Activated T-helper 17 cell treated with anti-CD3 and anti-CD28 coated beads, Interleukin-2, amount 50 U/mL, for 72 hours (primary cell): ENCODE results near the gene NAGA. TPM values are rescaled to one million over a fixed set of nuclear protein-coding genes. Genes with fewer than 3 reads are reported as not detected.

Source experiments
- ATAC-seq: fragments of 150-1000 bp; cut with Tn5 transposase; replicated peaks from 2 replicates; pipeline ENCODE4 v1.10.0; 2021; ENCODE audit warnings: mild to moderate bottlenecking, moderate library complexity
- H3K27ac Mint-ChIP-seq: one replicate; pipeline ENCODE4 v1.8.0; 2022; ENCODE audit warnings: mixed read lengths
- H3K27me3 Mint-ChIP-seq: one replicate; pipeline ENCODE4 v1.8.0; 2022; ENCODE audit warnings: mixed read lengths
- H3K36me3 Mint-ChIP-seq: one replicate; pipeline ENCODE4 v1.8.0; 2022; ENCODE audit warnings: low read depth, mild to moderate bottlenecking, mixed read lengths
- H3K4me1 Mint-ChIP-seq: one replicate; pipeline ENCODE4 v1.8.0; 2022; ENCODE audit warnings: mixed read lengths
- H3K4me3 Mint-ChIP-seq: one replicate; pipeline ENCODE4 v1.8.0; 2022; ENCODE audit warnings: mild to moderate bottlenecking, mixed read lengths
- H3K9me3 Mint-ChIP-seq: one replicate; pipeline ENCODE4 v1.8.0; 2022; ENCODE audit warnings: mixed read lengths
- total RNA-seq, 2 donors: library from RNA; stranded (reverse); gene quantifications; one replicate each; pipeline ENCODE4 v1.2.3, GENCODE V29; 2022

The NAGA gene
- total RNA-seq, 2 donors from 2014 or later, result 30.7 to 34.8 TPM

- Mint-ChIP-seq H3K27me3 (no peaks in the 10 kb centered on the region), H3K4me3 (no peak overlapping the region), H3K36me3 (no peaks in the 10 kb centered on the region), H3K27ac (no peak overlapping the region), H3K4me1 (peaks cover 10% of the 10 kb centered on the region), H3K9me3 (no peaks in the 10 kb centered on the region)
- no peak for ATAC-seq
Measured at GRCh38 chr22:42035256-42035655, 35.4 kb downstream of the NAGA start.

- peaks cover 12% of the 10 kb centered on the region for H3K4me1 Mint-ChIP-seq
- no peaks in the 10 kb centered on the region for H3K27me3 Mint-ChIP-seq
- H3K4me3 Mint-ChIP-seq, result no peak overlapping the region
- no peak for ATAC-seq
- H3K36me3 Mint-ChIP-seq, result no peaks in the 10 kb centered on the region
- no peaks in the 10 kb centered on the region for H3K9me3 Mint-ChIP-seq
- no peak overlapping the region for H3K27ac Mint-ChIP-seq
Measured at GRCh38 chr22:42033263-42034181, 37.1 kb downstream of the NAGA start.

GRCh38 chr22:42026705-42027104 is 43.9 kb downstream of the NAGA start:
- Mint-ChIP-seq H3K4me1 (peaks cover 17% of the 10 kb centered on the region), H3K9me3 (no peaks in the 10 kb centered on the region)

GRCh38 chr22:42025421-42025820 is 45.2 kb downstream of the NAGA start:
- Mint-ChIP-seq H3K27ac (no peak overlapping the region), H3K27me3 (no peaks in the 10 kb centered on the region), H3K36me3 (no peaks in the 10 kb centered on the region), H3K9me3 (no peaks in the 10 kb centered on the region), H3K4me3 (no peak overlapping the region), H3K4me1 (peaks cover 9% of the 10 kb centered on the region)
- no peak for ATAC-seq

More at GRCh38 chr22:42026705-42027104, 43.9 kb downstream of the NAGA start:
- H3K4me3 Mint-ChIP-seq, result no peak overlapping the region
- no peaks in the 10 kb centered on the region for H3K36me3 Mint-ChIP-seq
- H3K27ac Mint-ChIP-seq, result no peak overlapping the region
- H3K27me3 Mint-ChIP-seq, result no peaks in the 10 kb centered on the region
- ATAC-seq, result no peak

- H3K27me3 Mint-ChIP-seq, result peaks cover 6% of the 10 kb centered on the region
- ATAC-seq, result peak; percentile 99
- peak overlapping the region; percentile 41 for H3K27ac Mint-ChIP-seq
- H3K4me1 Mint-ChIP-seq, result peaks cover 6% of the 10 kb centered on the region
- H3K36me3 Mint-ChIP-seq, result no peaks in the 10 kb centered on the region
- H3K9me3 Mint-ChIP-seq, result no peaks in the 10 kb centered on the region
- H3K4me3 Mint-ChIP-seq, result no peak overlapping the region
Measured at GRCh38 chr22:42022162-42022847, 48.3 kb downstream of the NAGA start.

- no peak for ATAC-seq
- no peaks in the 10 kb centered on the region for H3K9me3 Mint-ChIP-seq
- H3K36me3 Mint-ChIP-seq, result no peaks in the 10 kb centered on the region
- no peak overlapping the region for H3K4me3 Mint-ChIP-seq
- no peak overlapping the region for H3K27ac Mint-ChIP-seq
- peaks cover 8% of the 10 kb centered on the region for H3K4me1 Mint-ChIP-seq
- peaks cover 13% of the 10 kb centered on the region for H3K27me3 Mint-ChIP-seq
Measured at GRCh38 chr22:42021571-42021970, 49.0 kb downstream of the NAGA start.

GRCh38 chr22:42018224-42018623 is 52.4 kb downstream of the NAGA start:
- Mint-ChIP-seq H3K4me3 (no peak overlapping the region), H3K36me3 (no peaks in the 10 kb centered on the region), H3K27me3 (peaks cover 17% of the 10 kb centered on the region), H3K4me1 (peaks cover 13% of the 10 kb centered on the region), H3K27ac (peak overlapping the region; percentile 11), H3K9me3 (no peaks in the 10 kb centered on the region)
- ATAC-seq, result no peak

GRCh38 chr22:42016111-42016510 is 54.5 kb downstream of the NAGA start:
- no peak for ATAC-seq
- H3K4me1 Mint-ChIP-seq, result peaks cover 8% of the 10 kb centered on the region
- H3K27ac Mint-ChIP-seq, result no peak overlapping the region
- H3K4me3 Mint-ChIP-seq, result no peak overlapping the region
- no peaks in the 10 kb centered on the region for H3K36me3 Mint-ChIP-seq
- H3K27me3 Mint-ChIP-seq, result peaks cover 17% of the 10 kb centered on the region
- H3K9me3 Mint-ChIP-seq, result no peaks in the 10 kb centered on the region

GRCh38 chr22:42013385-42013784 is 57.2 kb downstream of the NAGA start:
- Mint-ChIP-seq H3K36me3 (no peaks in the 10 kb centered on the region), H3K9me3 (peaks cover 6% of the 10 kb centered on the region), H3K4me1 (peaks cover 8% of the 10 kb centered on the region), H3K27me3 (peaks cover 14% of the 10 kb centered on the region), H3K4me3 (no peak overlapping the region), H3K27ac (no peak overlapping the region)
- no peak for ATAC-seq

GRCh38 chr22:42010778-42011177 is 59.8 kb downstream of the NAGA start:
- no peak for ATAC-seq
- Mint-ChIP-seq H3K9me3 (peaks cover 6% of the 10 kb centered on the region), H3K4me3 (no peak overlapping the region), H3K27me3 (peaks cover 4% of the 10 kb centered on the region), H3K36me3 (no peaks in the 10 kb centered on the region), H3K4me1 (peaks cover 5% of the 10 kb centered on the region), H3K27ac (no peak overlapping the region)

Other genes with a start within 250 kb of the NAGA start
- gene SREBF2, start 237.7 kb downstream of the NAGA start, total RNA-seq, result 100 to 1,000 TPM; 126 to 162 TPM
- gene SHISA8, start 155.7 kb downstream of the NAGA start, total RNA-seq, result 1 to 10 TPM in 1 of 2 donors, not detected in 1; 2.8 TPM
- gene TNFRSF13C, start 144.0 kb downstream of the NAGA start, total RNA-seq, result 1 to 10 TPM; 2.7 to 7.7 TPM
- gene CENPM, start 123.7 kb downstream of the NAGA start, total RNA-seq, result 10 to 100 TPM; 62.3 to 90.5 TPM
- gene SEPTIN3, start 101.4 kb downstream of the NAGA start, total RNA-seq, result 1 to 10 TPM; 2.1 to 4.1 TPM
- 1 to 10 TPM in 1 of 2 donors, under 1 TPM in 1; 0.50 to 2.1 TPM for gene WBP2NL, start 72.0 kb downstream of the NAGA start, total RNA-seq
- 1 to 10 TPM; 2.5 to 3.4 TPM for gene PHETA2, start 3.4 kb upstream of the NAGA start, total RNA-seq
- gene SMDT1, start 8.9 kb upstream of the NAGA start, total RNA-seq, result 10 to 100 TPM; 34.7 to 66.2 TPM
- gene NDUFA6, start 20.0 kb upstream of the NAGA start, total RNA-seq, result 10 to 100 TPM; 59.1 to 81.7 TPM
- gene CYP2D6, start 60.0 kb upstream of the NAGA start, total RNA-seq, result 1 to 10 TPM; 5.5 to 6.3 TPM
- gene TCF20, start 199.8 kb upstream of the NAGA start, total RNA-seq, result 10 to 100 TPM; 61.2 to 72.5 TPM